LHCN-M2 (cell line): ENCODE data around the gene CAPZB. TPM values are rescaled to one million over a fixed set of nuclear protein-coding genes. Genes with fewer than 3 reads are reported as not detected.

ENCODE experiments used
- DNase-seq: peaks from one replicate; pipeline ENCODE4 v3.0.0-alpha.2; 2012; ENCODE audit warnings: low read depth
- total RNA-seq: library from RNA; depleted of rRNA; stranded (reverse); fragments of >200 nt; gene quantifications from 2 replicates; pipeline ENCODE4 v1.2.3, GENCODE V29; 2014

The CAPZB gene
- total RNA-seq, 1 experiment from 2014 or later = 134 TPM

GRCh38 chr1:19468397-19468956 lies 16.9 kb downstream of the CAPZB start:
- DNase-seq = no peak

DNA sequence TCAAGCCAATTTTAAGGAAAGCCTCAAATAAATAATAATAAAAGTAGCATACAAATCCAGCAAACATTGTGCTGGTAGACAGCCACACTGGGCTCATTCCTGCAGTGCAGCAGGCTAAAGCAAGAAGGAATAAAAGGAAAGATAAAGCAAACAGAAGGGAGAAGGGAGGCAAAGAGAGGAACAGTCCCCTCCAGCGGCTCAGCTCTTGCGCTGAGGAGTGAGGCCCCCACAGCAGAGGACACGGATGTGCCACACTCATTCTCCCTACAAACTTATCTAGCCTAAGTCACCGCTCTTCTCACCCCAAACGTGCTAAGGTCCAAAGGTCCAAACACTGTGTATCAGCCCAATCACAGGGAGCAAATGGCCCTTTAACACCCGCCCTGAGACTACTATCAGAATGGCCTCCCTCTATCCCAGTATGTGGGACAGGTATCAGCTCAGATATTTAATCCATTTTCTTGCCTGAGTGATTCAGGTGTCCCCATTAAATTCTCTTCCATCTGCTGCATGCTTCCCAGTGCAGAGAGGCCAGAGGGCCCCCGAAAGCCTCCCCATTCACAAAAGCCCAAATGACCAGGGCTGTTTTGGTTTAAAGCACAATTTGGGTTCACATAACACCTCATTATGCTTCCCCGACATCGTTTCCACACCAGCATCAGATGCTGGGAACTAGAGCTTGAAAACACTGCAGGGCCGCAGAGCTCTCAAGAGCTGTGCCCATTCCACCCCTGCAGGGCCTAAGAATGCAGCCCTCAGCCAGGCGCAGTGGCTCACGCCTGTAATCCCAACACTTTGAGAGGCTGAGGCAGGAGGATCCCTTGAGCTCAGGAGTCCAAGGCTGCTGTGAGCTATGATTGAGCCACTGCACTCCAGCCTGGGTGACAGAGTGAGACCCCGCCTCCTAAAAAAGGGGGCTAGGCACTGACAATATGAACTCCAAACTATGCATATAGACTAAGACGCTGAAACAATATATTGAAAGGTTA lies 17.8 kb downstream of the CAPZB start:
- DNase-seq = no peak

DNA sequence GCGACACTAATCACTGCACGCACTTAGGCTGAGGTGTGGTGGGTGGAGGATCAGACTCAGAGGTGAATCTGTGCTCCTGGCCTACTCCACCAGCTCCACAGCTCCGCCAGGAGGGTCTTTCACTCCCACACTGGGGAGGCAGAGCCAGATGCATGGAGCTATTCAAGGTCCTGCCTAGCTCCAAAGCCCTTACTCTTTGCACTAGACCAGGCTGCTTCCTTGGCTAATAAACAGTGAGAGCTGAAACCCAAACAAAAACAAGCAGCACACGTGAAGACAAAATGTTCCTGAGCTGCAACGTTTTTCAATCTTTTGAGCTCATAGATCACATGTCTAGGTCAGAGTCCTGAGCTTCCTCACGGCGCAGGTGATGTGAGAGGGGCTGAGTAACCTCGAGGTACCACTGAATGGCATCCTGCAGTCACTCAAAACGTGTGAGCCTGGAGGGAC lies 19.2 kb downstream of the CAPZB start:
- no peak for DNase-seq

DNA sequence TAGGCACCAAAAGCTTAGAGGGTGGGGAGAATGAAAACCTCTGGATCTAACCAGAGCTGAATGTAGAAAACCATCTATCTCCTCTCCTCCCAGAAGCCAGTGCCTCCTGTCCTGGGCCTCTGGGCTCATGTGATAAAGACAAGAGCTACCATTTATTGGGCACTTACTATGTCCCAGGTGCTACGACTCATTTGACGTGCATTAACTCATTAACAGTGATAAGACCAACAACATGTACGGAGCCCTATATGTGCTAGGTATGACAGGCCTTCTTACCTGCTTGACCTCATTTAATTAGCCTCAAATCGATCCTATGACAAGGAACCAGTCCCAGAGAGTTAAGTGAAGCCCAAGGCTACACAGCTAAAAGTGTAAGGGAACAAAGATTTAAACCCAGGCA lies 19.7 kb downstream of the CAPZB start:
- DNase-seq = no peak

- DNase-seq = no peak
Measured at GRCh38 chr1:19465123-19465522, 20.2 kb downstream of the CAPZB start.

- no peak for DNase-seq
Measured at GRCh38 chr1:19464696-19465095, 20.6 kb downstream of the CAPZB start.

GRCh38 chr1:19463504-19463803 lies 21.9 kb downstream of the CAPZB start:
- no peak for DNase-seq

DNA sequence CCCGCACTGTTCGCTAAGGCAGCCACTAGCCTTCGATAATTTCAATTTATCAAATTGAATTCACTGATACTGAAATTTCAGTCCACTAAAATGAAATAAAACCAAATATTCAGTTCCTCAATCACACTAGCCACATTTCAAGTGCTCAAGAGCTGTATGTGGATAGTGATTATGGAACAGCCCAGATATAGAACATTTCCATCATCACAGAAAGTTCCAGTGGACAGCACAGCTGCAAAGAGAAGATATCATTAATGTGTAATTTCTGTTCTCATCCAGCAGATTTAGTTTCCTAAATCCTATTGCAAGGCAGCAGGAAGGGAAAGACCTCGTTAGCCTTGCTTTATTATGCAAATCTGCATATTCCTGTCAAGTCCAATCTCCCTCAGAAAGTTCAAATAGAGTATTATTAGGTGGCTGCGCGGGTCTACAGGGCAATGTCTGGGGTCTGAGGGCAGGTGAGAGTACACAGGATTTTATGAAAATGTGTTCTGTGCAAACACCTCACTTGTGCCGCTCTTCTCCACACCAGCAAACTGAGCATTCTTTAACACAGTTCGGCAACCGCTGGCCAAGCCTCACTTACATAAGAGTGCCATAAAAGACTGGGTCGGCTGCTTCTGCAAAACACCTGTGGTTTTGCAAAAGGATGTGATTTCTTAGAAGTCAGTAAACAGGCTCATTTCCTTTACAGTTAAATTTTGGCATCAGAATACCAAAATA lies 22.4 kb downstream of the CAPZB start:
- no peak for DNase-seq

- no peak for DNase-seq
Measured at GRCh38 chr1:19461220-19461554, 24.2 kb downstream of the CAPZB start.

GRCh38 chr1:19460535-19461219 lies 24.7 kb downstream of the CAPZB start:
- peak; percentile 51 for DNase-seq

- no peak for DNase-seq
Measured at GRCh38 chr1:19458815-19459417, 26.4 kb downstream of the CAPZB start.

DNA sequence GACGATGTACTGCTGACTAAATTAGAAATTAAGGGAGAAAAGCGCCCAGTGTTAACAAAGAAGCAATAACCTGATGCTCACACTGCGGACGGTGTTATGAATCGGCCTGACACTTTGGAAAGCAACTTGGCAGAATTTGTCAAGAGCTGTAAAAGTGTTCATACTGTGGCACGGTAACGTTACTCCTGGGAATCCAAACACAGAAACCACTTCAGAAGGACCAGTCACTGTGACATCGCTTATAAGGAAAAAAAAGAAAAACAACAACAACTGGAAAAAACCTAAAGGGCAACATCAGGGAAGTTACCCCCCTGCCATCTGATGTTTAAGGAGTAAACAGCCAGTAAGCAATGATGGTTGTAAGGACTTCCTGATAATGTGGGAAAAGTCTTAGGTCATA lies 27.7 kb downstream of the CAPZB start:
- no peak for DNase-seq

- DNase-seq = no peak
Measured at GRCh38 chr1:19456968-19457441, 28.3 kb downstream of the CAPZB start.

GRCh38 chr1:19455353-19455752 lies 30.0 kb downstream of the CAPZB start:
- no peak for DNase-seq

GRCh38 chr1:19454265-19455146 lies 30.8 kb downstream of the CAPZB start:
- no peak for DNase-seq

DNA sequence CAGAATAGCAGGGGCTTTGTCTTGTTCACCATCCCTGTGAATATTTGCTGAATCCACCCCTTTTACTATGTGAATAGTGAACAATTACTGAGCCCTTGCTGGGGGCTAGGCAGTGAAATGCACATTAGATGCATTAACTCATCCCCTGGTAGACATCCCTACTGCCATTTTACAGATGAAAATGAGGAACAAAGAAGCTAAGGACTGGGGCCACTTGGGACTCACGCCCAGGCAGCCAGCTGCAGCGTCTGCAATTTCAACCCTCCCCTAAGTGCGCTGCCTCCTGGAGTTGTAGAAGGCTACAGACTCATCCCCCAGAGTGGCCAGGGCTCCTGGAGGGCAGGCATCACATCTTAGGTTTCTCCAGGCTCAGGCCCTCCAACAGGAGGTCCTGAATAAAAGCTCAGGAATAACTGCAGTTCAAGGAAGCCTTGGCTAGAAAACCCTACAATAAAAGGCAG lies 31.6 kb downstream of the CAPZB start:
- no peak for DNase-seq

DNA sequence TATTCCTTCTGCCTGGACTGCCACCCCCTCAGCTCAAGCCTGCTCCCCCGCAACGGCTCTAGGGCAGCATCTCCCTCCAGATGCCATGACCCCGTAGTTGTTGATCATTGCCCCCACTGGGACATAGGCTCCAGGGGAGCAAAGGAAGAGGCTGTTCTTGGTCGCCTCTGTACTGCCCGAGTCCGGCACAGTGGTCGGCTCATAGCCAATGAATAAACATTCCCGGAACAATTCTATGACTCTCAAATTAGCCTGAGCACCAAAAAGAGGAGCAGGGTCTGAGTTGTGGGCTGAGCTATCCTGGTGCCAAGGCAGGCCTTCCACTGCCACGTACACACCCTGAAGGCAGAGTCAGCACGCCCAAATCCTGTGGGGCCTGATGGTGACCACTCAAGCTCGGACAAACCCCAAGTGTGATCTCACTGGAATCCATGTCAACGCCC lies 33.1 kb downstream of the CAPZB start:
- DNase-seq = peak; percentile 76

DNA sequence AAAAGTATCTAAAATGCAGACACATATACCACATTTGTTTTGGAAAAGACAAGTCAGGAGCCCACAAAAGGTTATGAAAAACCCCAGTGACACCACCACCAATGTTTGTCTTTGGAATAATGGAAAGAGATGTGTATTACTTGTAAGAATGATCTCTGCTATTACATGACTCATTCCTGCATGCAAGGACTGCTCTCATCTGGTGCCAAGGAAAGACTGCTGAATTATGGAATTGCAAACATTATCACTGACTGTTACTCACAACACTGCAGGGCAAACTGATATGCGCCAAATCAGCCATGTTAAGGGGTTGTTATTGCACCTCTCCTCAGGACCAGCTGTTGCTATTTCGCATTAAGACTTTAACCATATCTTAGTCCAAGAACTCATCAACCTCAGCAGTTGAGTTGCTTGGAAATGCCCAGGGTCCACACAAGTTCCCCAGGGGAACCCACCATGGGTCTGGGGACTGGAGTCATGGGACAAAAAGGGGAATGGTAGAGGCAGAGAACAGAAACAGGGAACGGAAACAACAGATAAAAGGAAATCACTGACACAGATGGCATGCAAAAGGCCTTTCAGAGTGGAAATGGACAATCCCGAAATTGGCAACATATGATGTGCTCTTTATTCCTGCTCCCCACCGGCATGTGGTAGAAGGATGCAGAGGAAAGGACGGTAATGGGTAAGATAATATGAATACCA lies 34.4 kb downstream of the CAPZB start:
- peak; percentile 97 for DNase-seq

DNA sequence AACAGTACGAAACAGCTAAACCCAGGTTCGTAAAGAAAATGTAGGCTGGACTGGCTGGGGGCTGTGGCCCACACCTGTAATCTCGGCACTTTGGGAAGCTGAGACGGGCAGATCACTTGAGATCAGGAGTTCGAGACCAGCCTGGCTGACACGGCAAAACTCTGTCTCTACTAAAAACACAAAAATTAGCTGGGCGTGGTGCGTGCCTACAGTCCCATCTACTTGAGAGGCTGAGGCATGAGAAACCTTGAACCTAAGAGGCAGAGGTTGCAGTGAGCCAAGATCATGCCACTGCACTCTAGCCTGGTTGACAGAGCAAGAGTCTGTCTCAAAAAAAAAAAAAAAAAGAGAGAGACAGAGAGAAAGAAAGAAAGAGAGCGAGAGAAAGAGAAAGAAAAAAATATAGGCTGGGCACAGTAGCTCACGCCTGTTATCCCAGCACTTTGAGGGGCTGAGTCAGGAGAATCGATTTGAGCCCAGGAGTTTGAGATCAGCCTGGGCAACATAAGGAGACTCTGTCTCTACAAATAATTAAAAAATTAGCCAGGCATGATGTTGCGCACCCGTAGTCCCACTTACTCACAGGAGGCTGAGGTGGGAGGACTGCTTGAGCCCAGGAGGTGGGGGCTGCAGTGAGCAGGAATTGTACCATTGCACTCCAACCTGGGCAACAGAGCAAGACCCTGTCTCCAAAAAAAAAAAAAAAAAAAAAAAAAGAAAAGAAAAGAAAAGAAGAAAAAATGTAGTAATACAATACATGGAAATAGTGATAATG lies 35.7 kb downstream of the CAPZB start:
- no peak for DNase-seq
